Measurements from ENCODE around the gene RSL24D1. TPM values are rescaled to one million over a fixed set of nuclear protein-coding genes. Genes with fewer than 3 reads are reported as not detected.
A peak's percentile ranks its signal among the peaks of the same experiment; 100 is the strongest.

The RSL24D1 gene
- total and polyA plus RNA-seq, 2 of the 13 experiments (the other 11 are each of a cell fraction or from before 2014, with no cell fraction given), result 58.8 to 100.0 TPM

GRCh38 chr15:55234104-55234799 is 37.5 kb upstream of the RSL24D1 start (continued):
- 0 out of 2 replicates have a peak, but pooled peaks have one; percentile 31 for TF ChIP-seq ARID5B (CRISPR knock-in tag; IDR thresholded peaks at IDR 0.05)

GRCh38 chr15:55231455-55231854 is 34.7 kb upstream of the RSL24D1 start:
- no peaks in the 10 kb centered on the region for H3K9me3 ChIP-seq (ENCODE audit: low read length)
- 89% methylated on average over 1 of the region's 1 CpG for WGBS (ENCODE audit: low lambda C conversion rate)
- no peak overlapping the region for H2AFZ ChIP-seq (ENCODE audit: low read length)
- no peaks in the 10 kb centered on the region for H3K79me2 ChIP-seq (ENCODE audit: insufficient read depth, low read length)
- DNase-seq (ENCODE audit: low spot score) (no peak), FAIRE-seq (no peak), ATAC-seq (no peak; the same call in 2 of the 3 replicates)
- intact Hi-C loops (cut with micrococcal nuclease; ENCODE audit: unreplicated experiment), result no loop called here
- H3K4me2 ChIP-seq (ENCODE audit: low read depth, low read length), result no peak overlapping the region
- peaks cover 26% of the 10 kb centered on the region for H3K4me1 ChIP-seq (ENCODE audit: insufficient read depth, low read length)
- no TSS peak for BruUV-seq (replicated peaks)
- no peaks in the 10 kb centered on the region for H3K27me3 ChIP-seq (ENCODE audit: control insufficient read depth in 1 of 2, insufficient read depth in 2 of 2, low read length in 2 of 2)
- no peak overlapping the region for H3K4me3 ChIP-seq (replicated peaks in 1 of 3; ENCODE audit: insufficient read depth in 1 of 3, low read depth in 2 of 3, low read length in 3 of 3)
- H4K20me1 ChIP-seq (ENCODE audit: insufficient read depth, low read length), result no peaks in the 10 kb centered on the region
- TF ChIP-seq CREB3 (CRISPR knock-in tag; IDR thresholded peaks at IDR 0.05) (no peak), HCFC1 (IDR thresholded peaks at IDR 0.05; ENCODE audit: low read depth, low read length) (no peak), POLR2AphosphoS5 (IDR thresholded peaks at IDR 0.05; ENCODE audit: low read depth, low read length) (no peak), ZNF484 (CRISPR knock-in tag; IDR thresholded peaks at IDR 0.05; ENCODE audit: borderline replicate concordance, low read depth) (no peak), SMAD3 (CRISPR knock-in tag; IDR thresholded peaks at IDR 0.05) (no peak), AKAP8 (CRISPR knock-in tag; IDR thresholded peaks at IDR 0.05) (no peak), ZNF44 (CRISPR knock-in tag; IDR thresholded peaks at IDR 0.05) (no peak), SNAI1 (CRISPR knock-in tag; IDR thresholded peaks at IDR 0.05; ENCODE audit: borderline replicate concordance) (no peak), ZNF326 (CRISPR knock-in tag; IDR thresholded peaks at IDR 0.05; ENCODE audit: borderline replicate concordance) (no peak), ATM (IDR thresholded peaks at IDR 0.05; ENCODE audit: borderline replicate concordance) (no peak), PLSCR1 (CRISPR knock-in tag; IDR thresholded peaks at IDR 0.05; ENCODE audit: borderline replicate concordance) (no peak)
- in situ Hi-C loops (cut with HindIII; ENCODE audit: extremely low pct_ligation_motif_present, low pct_unique_long_range_greater_than_20kb), result no loop called here
- ChIA-PET POLR2A (no interaction called here), CTCF (ENCODE audit: low intra/inter-chr PET ratio, low total read pairs) (no interaction called here)
- H3K27ac ChIP-seq (ENCODE audit: extremely low read length, insufficient read depth, low read length), result no peak overlapping the region
- H3K9ac ChIP-seq (ENCODE audit: insufficient read depth, low read depth, low read length), result no peak overlapping the region
- no peaks in the 10 kb centered on the region for H3K36me3 ChIP-seq (replicated peaks in 1 of 2; ENCODE audit: control insufficient read depth in 1 of 2, insufficient read depth in 2 of 2, low read length in 2 of 2)

Measured in HepG2 (cell line).